Endothelial cell of umbilical vein (primary cell): Measurements from ENCODE around the gene RAB1B. TPM values are rescaled to one million over a fixed set of nuclear protein-coding genes. Genes with fewer than 3 reads are reported as not detected.
A peak's percentile ranks its signal among the peaks of the same experiment; 100 is the strongest.

Experiments
- BruUV-seq: library from RNA; stranded (reverse); fragments of 400-500 nt; replicated peaks from 2 replicates; lab custom pipeline; 2021; lab: Mats Ljungman, UMichigan
- CTCF ChIA-PET: fragments of 300-600, 350-600 bp; sonication (Branson Sonifier 250); formaldehyde crosslinking; loops from one replicate; lab custom pipeline; 2021; ENCODE audit warnings: antibody characterized with exemption, inconsistent platforms; lab: Charles Lee
- POLR2A ChIA-PET: fragments of 300-600, 350-600 bp; sonication (Branson Sonifier 250); formaldehyde crosslinking; loops from one replicate; lab custom pipeline; 2021; ENCODE audit warnings: antibody characterized with exemption, inconsistent platforms; lab: Charles Lee
- DNase-seq: peaks from one replicate; pipeline ENCODE4 v3.0.0-alpha.2; 2011; ENCODE audit warnings: low read depth, low spot score
- FAIRE-seq: peaks from 2 replicates; lab custom pipeline; 2011; peaks lifted over from hg19 to GRCh38; lab: Jason Lieb, UNC
- H2AFZ ChIP-seq: 2 replicates; pipeline ENCODE4 v1.6.0; 2012; ENCODE audit warnings: low read depth, low read length, control low read depth, inconsistent platforms
- H3K27ac ChIP-seq: 2 replicates; pipeline ENCODE4 v1.5.1; 2011; ENCODE audit warnings: low read depth, mild to moderate bottlenecking, control low read depth, low read length, moderate library complexity; ENCODE audit not compliant: insufficient read depth
- H3K27me3 ChIP-seq, 2 experiments: 2 replicates each; pipeline versions ENCODE4 v1.6.0 to v1.6.1; 2011; ENCODE audit warnings: low read length in 2 of 2, mixed read lengths in 1 of 2; ENCODE audit not compliant: control insufficient read depth in 2 of 2, insufficient read depth in 2 of 2
- H3K36me3 ChIP-seq, 2 experiments: 2 replicates in 1 of 2; 3 replicates in 1 of 2; pipeline ENCODE4 v1.5.1; 2011; ENCODE audit warnings: low read length in 2 of 2, mild to moderate bottlenecking in 1 of 2, moderate library complexity in 1 of 2; ENCODE audit not compliant: control insufficient read depth in 2 of 2, insufficient read depth in 2 of 2; ENCODE audit errors: extremely low read depth in 1 of 2
- H3K4me1 ChIP-seq: 3 replicates; pipeline ENCODE4 v1.5.1; 2011; ENCODE audit warnings: mild to moderate bottlenecking, low read length; ENCODE audit not compliant: control insufficient read depth, insufficient read depth; ENCODE audit errors: extremely low read depth
- H3K4me2 ChIP-seq: 2 replicates; pipeline ENCODE4 v1.6.1; 2011; ENCODE audit warnings: low read length, control low read depth, mixed read lengths; ENCODE audit not compliant: insufficient read depth
- H3K4me3 ChIP-seq, 3 experiments: fragments of 200-600 bp in 1 of 3; sonication (generic), shearing (Covaris generic) in 1 of 3; replicated peaks in 1 of 3; 2 replicates each; pipeline ENCODE4 v1.5.1; 2011 to 2016; ENCODE audit warnings: control low read depth in 3 of 3, low read length in 3 of 3, mild to moderate bottlenecking in 2 of 3, inconsistent platforms in 1 of 3, low read depth in 1 of 3, moderate library complexity in 1 of 3; ENCODE audit not compliant: insufficient read depth in 1 of 3
- H3K79me2 ChIP-seq: 2 replicates; pipeline ENCODE4 v1.6.0; 2012; ENCODE audit warnings: low read length, inconsistent platforms; ENCODE audit not compliant: control insufficient read depth, insufficient read depth
- H3K9ac ChIP-seq: replicated peaks from 2 replicates; pipeline ENCODE3; 2011; ENCODE audit warnings: low read length, control low read depth; ENCODE audit not compliant: insufficient read depth; ENCODE audit errors: extremely low read depth
- H3K9me1 ChIP-seq: replicated peaks from 3 replicates; pipeline ENCODE4 v1.6.0; 2011; ENCODE audit warnings: mild to moderate bottlenecking, low read length; ENCODE audit not compliant: control insufficient read depth, insufficient read depth; ENCODE audit errors: extremely low read depth
- H3K9me3 ChIP-seq: replicated peaks from 2 replicates; pipeline ENCODE4 v1.5.1; 2012; ENCODE audit warnings: low read length, inconsistent platforms; ENCODE audit not compliant: control insufficient read depth, insufficient read depth
- H4K20me1 ChIP-seq: replicated peaks from 2 replicates; pipeline ENCODE3; 2011; ENCODE audit warnings: mild to moderate bottlenecking, low read length; ENCODE audit not compliant: control insufficient read depth, insufficient read depth; ENCODE audit errors: extremely low read depth
- CTCF ChIP-seq, 2 donors: IDR thresholded peaks; 1 replicate in 1 of 2; 2 replicates in 1 of 2; pipeline ENCODE4 v1.5.1; 2011; ENCODE audit warnings: low read length in 2 of 2, mild to moderate bottlenecking in 2 of 2, moderate library complexity in 2 of 2, control low read depth in 1 of 2, inconsistent platforms in 1 of 2, low read depth in 1 of 2; ENCODE audit not compliant: insufficient read depth in 1 of 2; ENCODE audit errors: extremely low read depth in 1 of 2
- EZH2 ChIP-seq: IDR thresholded peaks from 2 replicates; pipeline ENCODE4 v1.6.1; 2012; ENCODE audit warnings: borderline replicate concordance, low read depth, mild to moderate bottlenecking, moderate library complexity, low read length, inconsistent platforms; ENCODE audit not compliant: severe bottlenecking
- FOS ChIP-seq: IDR thresholded peaks from 2 replicates; pipeline ENCODE4 v1.6.1; 2011; ENCODE audit warnings: mild to moderate bottlenecking, low read length, moderate library complexity, borderline replicate concordance; ENCODE audit not compliant: insufficient read depth
- GATA2 ChIP-seq: IDR thresholded peaks from 2 replicates; pipeline ENCODE4 v1.7.0; 2011; ENCODE audit warnings: low read depth, mild to moderate bottlenecking, moderate library complexity, mixed read lengths, low read length; ENCODE audit not compliant: insufficient read length, insufficient read depth
- JUN ChIP-seq: IDR thresholded peaks from 2 replicates; pipeline ENCODE4 v1.6.1; 2011; ENCODE audit warnings: borderline replicate concordance, low read depth; ENCODE audit not compliant: insufficient read length, insufficient read depth
- MAX ChIP-seq: IDR thresholded peaks from 2 replicates; pipeline ENCODE4 v1.6.1; 2011; ENCODE audit not compliant: insufficient read depth, insufficient read length
- MYC ChIP-seq: IDR thresholded peaks from one replicate; pipeline ENCODE4 v1.6.1; 2011; ENCODE audit warnings: mild to moderate bottlenecking, low read depth, low read length
- POLR2A ChIP-seq: IDR thresholded peaks from 2 replicates; pipeline ENCODE4 v1.6.1; 2012; ENCODE audit warnings: low read depth, mild to moderate bottlenecking, control low read depth, low read length
- POLR2AphosphoS5 ChIP-seq: IDR thresholded peaks from 2 replicates; pipeline ENCODE4 v1.6.1; 2012; ENCODE audit warnings: low read depth, mild to moderate bottlenecking, control low read depth, low read length, moderate library complexity; ENCODE audit not compliant: insufficient read depth
- dilution Hi-C: fragments of 300-500 bp; cut with MboI; formaldehyde crosslinking; loops from one replicate; pipeline ENCODE4 v1.15.0; 2019; ENCODE audit warnings: low sequenced_read_pairs; ENCODE audit not compliant: extremely low pct_ligation_motif_present
- intact Hi-C: fragments of 100-400 bp; cut with micrococcal nuclease; formaldehyde crosslinking; loops from one replicate; pipeline ENCODE4 v1.10.0; 2022
- polyA plus RNA-seq, 4 experiments: library from polyadenylated mRNA; depleted of rRNA in 3 of 4; stranded (reverse) in 3 of 4; unstranded in 1 of 4; fragments of >200 nt; gene quantifications; 2 replicates each; pipeline versions ENCODE4 v1.2.1 to v1.2.3, GENCODE V29; 2011 to 2012; ENCODE audit warnings: missing spikeins in 1 of 4
- total RNA-seq: library from RNA; stranded (reverse); gene quantifications from 2 replicates; pipeline ENCODE4 v1.2.3, GENCODE V29; 2021

The RAB1B gene
- total and polyA plus RNA-seq, 2 donors (not counting 3 experiments of a cell fraction or from before 2014, with no cell fraction given), result 171 to 383 TPM

GRCh38 chr11:66282468-66283455 lies 14.3 kb downstream of the RAB1B start:
- peaks cover under 1% of the 10 kb centered on the region for H3K4me1 ChIP-seq
- FAIRE-seq, result peak; percentile 94
- ChIA-PET POLR2A (no interaction called here), CTCF (interaction anchor here (0.7 to 3.2 kb wide), 14 partner anchors 8 to 103 kb away, joined by 3 to 53 read pairs (median 6); partner anchors contain the start of genes CD248, RAB1B, RIN1 and TMEM151A)
- no peaks in the 10 kb centered on the region for H3K9me3 ChIP-seq
- dilution Hi-C loops, result no loop called here
- intact Hi-C loops, result loop anchor here (1.0 kb wide), 1 partner anchor 60 kb away; no protein-coding TSS in a partner anchor
- peaks cover 4% of the 10 kb centered on the region for H3K79me2 ChIP-seq
- H3K27me3 ChIP-seq, result peaks cover 0 to 4% of the 10 kb centered on the region in 2 experiments
- TF ChIP-seq MAX (peak; percentile 88), POLR2A (peak; percentile 74), POLR2AphosphoS5 (peak; percentile 84), CTCF (IDR thresholded peaks at IDR 0.05; ENCODE audit: extremely low read depth in 1 of 2, insufficient read depth in 1 of 2, low read depth in 1 of 2, low read length in 2 of 2) (peak; percentile 98 to 100), GATA2 (no peak), MYC (no peak), FOS (no peak), EZH2 (no peak), JUN (no peak)
- no peak overlapping the region for H3K9ac ChIP-seq
- H3K4me3 ChIP-seq, result no peak overlapping the region
- H3K4me2 ChIP-seq, result no peak overlapping the region
- peak; percentile 92 for DNase-seq
- H3K36me3 ChIP-seq, result peaks cover 0 to 7% of the 10 kb centered on the region in 2 experiments
- H2AFZ ChIP-seq, result no peak overlapping the region
- H3K9me1 ChIP-seq, result no peaks in the 10 kb centered on the region
- no peak overlapping the region for H3K27ac ChIP-seq
- H4K20me1 ChIP-seq, result no peaks in the 10 kb centered on the region
- no TSS peak for BruUV-seq
